SU-DHL-6 (cell line): ENCODE results near the gene EFTUD2.

Experiments
- H2AFZ ChIP-seq: fragments of 200-600 bp; sonication (generic); 2 replicates; pipeline ENCODE4 v1.6.1; 2014; ENCODE audit warnings: low read depth, mild to moderate bottlenecking, moderate library complexity, mixed read lengths, antibody characterized with exemption, low read length; ENCODE audit not compliant: severe bottlenecking
- H3F3A ChIP-seq: fragments of 200-600 bp; shearing (Covaris generic); 2 replicates; pipeline ENCODE4 v1.6.0; 2016; ENCODE audit warnings: antibody characterized with exemption, mild to moderate bottlenecking; ENCODE audit not compliant: insufficient read depth
- H3K27ac ChIP-seq: fragments of 200-600 bp; sonication (generic); 2 replicates; pipeline ENCODE4 v1.5.1; 2016; ENCODE audit warnings: low read depth, mild to moderate bottlenecking, low read length, moderate library complexity, mixed read lengths
- H3K27me3 ChIP-seq: fragments of 200-600 bp; sonication (generic), shearing (Covaris generic); 2 replicates; pipeline ENCODE4 v1.6.0; 2014; ENCODE audit warnings: mild to moderate bottlenecking, low read length
- H3K36me3 ChIP-seq: fragments of 200-600 bp; sonication (generic); 2 replicates; pipeline ENCODE4 v1.6.1; 2014; ENCODE audit warnings: mild to moderate bottlenecking, low read length, mixed read lengths
- H3K4me2 ChIP-seq: fragments of 300-600, 200-600 bp; shearing (Covaris generic), sonication (generic); 2 replicates; pipeline ENCODE4 v1.6.0; 2014; ENCODE audit warnings: low read length, low read depth, mild to moderate bottlenecking; ENCODE audit not compliant: poor library complexity, severe bottlenecking
- H3K4me3 ChIP-seq: fragments of 200-600 bp; sonication (generic); 2 replicates; pipeline ENCODE4 v1.5.1; 2014; ENCODE audit warnings: antibody characterized with exemption, low read length, mild to moderate bottlenecking, mixed read lengths; ENCODE audit not compliant: insufficient read depth, poor library complexity, severe bottlenecking
- H3K79me2 ChIP-seq: fragments of 200-600 bp; sonication (generic); 2 replicates; pipeline ENCODE4 v1.6.1; 2014; ENCODE audit warnings: mild to moderate bottlenecking, low read length, moderate library complexity; ENCODE audit not compliant: insufficient read depth
- H3K9ac ChIP-seq: fragments of 200-600 bp; sonication (generic); 2 replicates; pipeline ENCODE4 v1.7.0; 2014; ENCODE audit warnings: mild to moderate bottlenecking, low read length
- H3K9me2 ChIP-seq: fragments of 200-600 bp; sonication (generic); replicated peaks from 2 replicates; pipeline ENCODE4 v1.6.1; 2014; ENCODE audit warnings: low read length; ENCODE audit not compliant: insufficient read depth
- H3K9me3 ChIP-seq: fragments of 200-600 bp; sonication (generic); 2 replicates; pipeline ENCODE4 v1.6.1; 2014; ENCODE audit warnings: low read length, mixed read lengths; ENCODE audit not compliant: insufficient read depth
- H4K20me1 ChIP-seq: fragments of 200-600 bp; sonication (generic); 2 replicates; pipeline ENCODE4 v1.6.1; 2014; ENCODE audit warnings: low read depth, mild to moderate bottlenecking, antibody characterized with exemption, low read length, moderate library complexity, mixed read lengths
- CTCF ChIP-seq: fragments of 200-600 bp; sonication (generic); IDR thresholded peaks from one replicate; pipeline ENCODE4 v1.5.1; 2017; ENCODE audit warnings: antibody characterized with exemption, mild to moderate bottlenecking, low read length, moderate library complexity; ENCODE audit not compliant: insufficient read depth, poor library complexity, severe bottlenecking
- EZH2phosphoT487 ChIP-seq: fragments of 200-600 bp; sonication (generic), shearing (Covaris generic); conservative IDR thresholded peaks from 2 replicates; pipeline ENCODE4 v1.6.1; 2018; ENCODE audit warnings: mild to moderate bottlenecking, antibody characterized with exemption, low read length, moderate library complexity, mixed read lengths

EFTUD2 gene

GRCh38 chr17:44928136-44928535 is 28.9 kb upstream of the EFTUD2 start:
- Histone ChIP-seq H3F3A (peaks cover 15% of the 10 kb centered on the region), H3K27me3 (no peaks in the 10 kb centered on the region), H3K9me2 (no peaks in the 10 kb centered on the region), H3K79me2 (no peaks in the 10 kb centered on the region), H3K36me3 (peaks cover 16% of the 10 kb centered on the region; the same call in 1 of the 2 replicates), H3K9ac (no peak overlapping the region), H2AFZ (no peak overlapping the region), H4K20me1 (no peaks in the 10 kb centered on the region), H3K4me2 (no peak overlapping the region), H3K4me3 (no peak overlapping the region), H3K27ac (no peak overlapping the region), H3K9me3 (no peaks in the 10 kb centered on the region)
- TF ChIP-seq EZH2phosphoT487 (no peak), CTCF (no peak)

GRCh38 chr17:44927696-44928095 is 28.5 kb upstream of the EFTUD2 start:
- peaks cover 16% of the 10 kb centered on the region; the same call in 1 of the 2 replicates for H3K36me3 ChIP-seq

DNA sequence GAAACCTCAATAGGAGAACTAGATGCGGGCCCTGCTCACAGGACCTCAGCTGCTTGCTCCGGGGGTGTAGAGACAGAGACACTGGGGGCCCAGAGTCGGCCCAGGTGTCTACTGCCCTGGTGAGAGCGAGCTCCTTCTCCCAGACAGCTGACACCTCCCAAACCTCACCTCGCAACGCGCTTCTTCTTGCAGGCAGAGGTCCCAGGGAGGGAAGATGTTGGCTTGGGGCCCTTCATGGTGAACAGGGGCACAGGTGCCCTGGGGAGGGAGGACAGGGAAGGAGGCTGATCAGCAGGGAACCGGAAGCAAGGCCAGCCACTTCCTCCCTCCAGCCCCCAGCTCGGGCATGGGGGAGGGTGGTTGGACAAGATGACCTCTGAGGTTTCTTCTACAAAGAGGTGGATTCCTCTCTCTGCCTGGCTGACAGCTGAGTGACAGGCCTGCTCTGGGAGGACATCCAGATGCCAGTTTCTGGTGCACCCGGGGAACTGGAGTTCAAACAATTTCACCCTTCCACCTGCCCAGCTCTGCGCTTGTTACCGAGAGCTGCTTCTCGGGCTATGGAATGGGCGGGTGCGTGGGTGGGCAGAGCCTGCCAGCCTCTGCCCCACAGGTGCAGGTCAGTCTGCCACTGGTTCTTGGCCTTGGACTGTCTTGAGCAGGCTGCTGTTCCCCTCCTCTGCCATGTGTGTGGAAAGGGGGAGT is 27.7 kb upstream of the EFTUD2 start:
- Histone ChIP-seq H3K4me3 (no peak overlapping the region), H2AFZ (no peak overlapping the region), H3K9me3 (no peaks in the 10 kb centered on the region), H3K9me2 (no peaks in the 10 kb centered on the region), H3K36me3 (peaks cover 16% of the 10 kb centered on the region; the same call in 1 of the 2 replicates), H4K20me1 (no peaks in the 10 kb centered on the region), H3K9ac (no peak overlapping the region), H3F3A (peaks cover 15% of the 10 kb centered on the region), H3K79me2 (no peaks in the 10 kb centered on the region), H3K4me2 (no peak overlapping the region), H3K27me3 (no peaks in the 10 kb centered on the region), H3K27ac (no peak overlapping the region)
- no peak for TF ChIP-seq EZH2phosphoT487
- no peak for TF ChIP-seq CTCF

More at GRCh38 chr17:44927696-44928095, 28.5 kb upstream of the EFTUD2 start:
- no peaks in the 10 kb centered on the region for H3K9me2 ChIP-seq
- H3K79me2 ChIP-seq: no peaks in the 10 kb centered on the region
- no peak overlapping the region for H3K4me3 ChIP-seq
- no peak overlapping the region for H3K9ac ChIP-seq
- H3K4me2 ChIP-seq: no peak overlapping the region
- H3K27ac ChIP-seq: no peak overlapping the region
- peaks cover 15% of the 10 kb centered on the region for H3F3A ChIP-seq
- H2AFZ ChIP-seq: no peak overlapping the region
- no peaks in the 10 kb centered on the region for H4K20me1 ChIP-seq
- no peaks in the 10 kb centered on the region for H3K9me3 ChIP-seq
- no peaks in the 10 kb centered on the region for H3K27me3 ChIP-seq
- no peak for TF ChIP-seq CTCF
- TF ChIP-seq EZH2phosphoT487: no peak
